GM18520 (cell line): ENCODE data around the gene TMEM14A.
"Not testable (repeated sequence)": the region's sequence is repeated elsewhere in the genome, so short reads cannot be mapped to it uniquely, and the experiment has no call there.

Experiments
- ATAC-seq: cut with Tn5 transposase; IDR thresholded peaks from one replicate; pipeline ENCODE4 v1.9.1; 2021; ENCODE audit not compliant: unreplicated experiment

TMEM14A gene

DNA sequence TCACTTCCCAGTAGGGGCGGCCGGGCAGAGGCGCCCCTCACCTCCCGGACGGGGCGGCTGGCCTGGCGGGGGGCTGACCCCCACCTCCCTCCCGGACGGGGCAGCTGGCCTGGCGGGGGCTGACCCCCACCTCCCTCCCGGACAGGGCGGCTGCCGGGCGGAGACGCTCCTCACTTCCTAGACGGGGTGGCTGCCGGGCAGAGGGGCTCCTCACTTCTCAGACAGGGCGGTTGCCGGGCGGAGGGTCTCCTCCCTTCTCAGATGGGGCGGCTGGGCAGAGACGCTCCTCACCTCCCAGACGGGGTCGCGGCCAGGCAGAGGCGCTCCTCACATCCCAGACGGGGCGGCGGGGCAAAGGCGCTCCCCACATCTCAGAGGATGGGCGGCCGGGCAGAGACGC lies 15.0 kb upstream of the TMEM14A start:
- not testable (repeated sequence) for ATAC-seq

DNA sequence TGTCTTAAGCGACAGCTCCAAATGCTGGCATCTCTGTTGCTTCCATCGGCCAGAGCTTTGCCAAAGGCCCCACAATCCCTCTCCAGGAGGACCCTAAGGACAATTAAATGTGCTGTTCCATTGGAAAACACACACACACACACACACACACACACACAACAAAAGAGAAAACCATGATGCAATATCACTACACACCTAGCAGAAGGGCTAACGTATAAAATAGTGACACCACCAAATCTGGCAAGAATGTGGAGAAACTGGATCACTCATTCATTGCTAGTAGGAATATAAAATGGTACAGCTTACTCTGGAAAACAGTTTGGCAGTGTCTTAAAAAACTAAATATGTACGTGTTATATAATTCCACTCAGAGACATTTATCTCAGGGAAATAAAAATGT lies 13.0 kb upstream of the TMEM14A start:
- no peak for ATAC-seq

GRCh38 chr6:52661551-52661950 lies 9.4 kb upstream of the TMEM14A start:
- ATAC-seq = no peak

DNA sequence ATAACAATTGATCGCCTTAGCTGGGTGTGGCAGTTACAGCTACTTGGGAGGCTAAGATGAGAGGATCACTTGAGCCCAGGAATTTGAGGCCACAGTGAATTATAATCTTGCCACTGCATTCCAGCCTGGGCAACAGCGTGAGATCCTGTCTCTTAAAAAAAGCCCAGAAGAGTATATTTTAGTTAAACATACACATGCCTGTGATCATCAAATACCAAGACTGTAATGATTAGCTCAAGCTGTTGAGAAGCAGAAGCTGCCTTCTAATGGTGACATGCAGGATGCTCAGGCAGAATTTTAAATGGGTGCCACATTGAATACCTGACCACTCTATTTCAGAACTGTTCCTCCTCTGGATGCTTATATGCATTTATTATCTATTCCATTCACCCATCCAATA lies 8.9 kb upstream of the TMEM14A start:
- no peak for ATAC-seq

- no peak for ATAC-seq
These were observed 7.6 kb upstream of the TMEM14A start for GRCh38 chr6:52663120-52663935.

GRCh38 chr6:52663936-52664185 lies 7.1 kb upstream of the TMEM14A start:
- ATAC-seq = no peak

- ATAC-seq = peak; percentile 83
These were observed 6.5 kb upstream of the TMEM14A start for GRCh38 chr6:52664186-52664990.

DNA sequence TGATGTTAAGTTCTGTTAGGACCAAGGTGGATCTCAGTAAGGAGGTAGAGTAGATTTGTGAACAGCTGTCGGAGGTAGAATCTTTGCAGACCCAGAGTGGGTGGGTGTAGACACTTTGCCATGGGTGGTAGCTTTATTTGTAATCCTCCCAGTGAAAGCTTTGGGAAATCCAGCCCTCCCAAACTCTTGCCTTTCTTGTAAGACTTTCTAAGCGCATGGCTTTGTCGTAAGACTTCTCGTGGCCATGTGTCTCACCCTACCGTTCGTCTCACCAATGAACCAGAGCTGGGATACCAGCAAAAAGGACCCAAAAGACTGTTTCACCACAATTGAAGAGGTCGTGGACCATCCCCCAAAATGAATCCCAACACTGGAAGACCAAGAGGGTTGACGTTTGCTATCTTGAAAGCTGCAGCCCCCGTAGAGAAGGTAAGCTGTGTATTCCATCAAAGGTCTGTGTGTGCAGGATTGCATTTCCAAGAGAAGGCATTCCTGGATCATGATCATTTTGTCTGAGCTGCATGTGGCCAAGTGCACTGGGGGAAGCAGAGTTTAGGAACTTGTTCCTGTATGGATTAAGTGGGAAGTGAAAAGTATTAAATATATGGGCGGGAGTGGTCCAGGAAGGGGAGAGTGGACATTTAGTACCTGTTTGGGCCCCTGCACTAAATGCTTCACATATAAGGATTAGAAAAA lies 5.8 kb upstream of the TMEM14A start:
- no peak for ATAC-seq

DNA sequence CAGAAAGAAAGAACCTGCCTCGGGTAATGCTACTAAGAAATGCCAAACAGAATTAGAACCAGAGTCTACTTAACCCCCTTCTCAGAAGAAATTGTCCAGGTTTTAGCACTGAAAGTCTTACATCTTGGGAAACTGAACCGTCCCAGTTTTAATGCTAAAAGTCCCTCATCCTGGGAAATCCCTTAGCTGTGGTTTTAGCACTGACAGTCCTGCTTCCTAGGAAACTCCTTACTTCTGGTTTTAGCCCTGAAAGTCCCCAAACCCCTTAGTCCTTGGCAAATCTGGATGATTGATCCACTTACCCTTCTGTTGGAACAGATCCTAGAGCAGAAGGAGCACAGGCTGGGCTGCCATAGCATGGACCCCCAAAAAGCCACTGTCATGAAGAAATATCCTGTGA lies 4.8 kb upstream of the TMEM14A start:
- ATAC-seq = no peak

GRCh38 chr6:52666523-52666922 lies 4.4 kb upstream of the TMEM14A start:
- no peak for ATAC-seq

DNA sequence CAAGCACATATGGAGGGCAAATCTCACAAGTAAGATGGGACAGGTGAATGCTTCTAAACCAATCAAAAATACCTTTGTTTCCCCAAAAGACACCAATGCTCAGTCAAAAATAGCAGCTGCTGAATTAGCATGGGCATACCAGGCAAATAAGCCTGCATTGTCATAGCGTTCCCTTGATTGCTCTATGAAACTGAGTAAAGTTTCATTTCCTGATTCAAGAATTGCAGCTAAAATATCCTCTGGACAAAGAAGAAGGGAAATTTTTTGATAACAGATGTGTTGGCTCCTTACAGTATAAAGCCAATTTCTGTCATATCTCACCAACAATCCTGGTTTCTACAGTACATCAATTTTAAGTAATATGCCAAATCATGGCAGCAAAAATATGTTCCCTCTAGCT lies 3.3 kb upstream of the TMEM14A start:
- no peak for ATAC-seq

- no peak for ATAC-seq
These were observed 763 bp downstream of the TMEM14A start for GRCh38 chr6:52671676-52672075.

DNA sequence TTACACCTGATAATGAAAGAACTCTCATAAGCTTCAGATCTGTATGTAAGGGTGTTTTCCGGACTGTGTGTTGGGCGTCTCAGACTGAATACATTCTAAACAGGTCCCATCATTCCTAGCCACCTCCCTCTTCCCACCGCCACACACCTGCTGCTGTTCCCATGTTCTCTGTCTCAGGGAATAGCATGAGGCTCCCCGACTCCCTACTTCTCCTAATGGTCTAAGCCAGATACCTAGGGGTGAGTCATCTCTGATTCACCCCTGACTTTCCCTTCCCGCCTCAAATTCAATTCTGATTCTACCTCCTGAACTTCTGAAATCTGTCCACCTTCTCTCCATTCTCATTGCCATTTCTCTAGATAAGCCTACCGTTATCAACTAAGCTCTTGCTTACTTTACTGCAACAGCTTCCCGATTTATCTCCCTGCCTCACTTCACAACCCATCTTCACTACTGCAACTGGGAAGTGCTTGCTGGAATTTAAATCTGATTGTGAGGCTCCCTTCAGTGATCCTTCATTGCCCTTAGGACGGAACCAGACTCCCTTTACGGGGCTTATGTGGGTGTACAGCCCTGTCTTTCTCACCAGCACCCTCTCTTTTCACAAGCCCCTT lies 1.6 kb downstream of the TMEM14A start:
- no peak for ATAC-seq

- no peak for ATAC-seq
These were observed 3.8 kb downstream of the TMEM14A start for GRCh38 chr6:52674666-52675065.

GRCh38 chr6:52675372-52675771 lies 4.5 kb downstream of the TMEM14A start:
- no peak for ATAC-seq

DNA sequence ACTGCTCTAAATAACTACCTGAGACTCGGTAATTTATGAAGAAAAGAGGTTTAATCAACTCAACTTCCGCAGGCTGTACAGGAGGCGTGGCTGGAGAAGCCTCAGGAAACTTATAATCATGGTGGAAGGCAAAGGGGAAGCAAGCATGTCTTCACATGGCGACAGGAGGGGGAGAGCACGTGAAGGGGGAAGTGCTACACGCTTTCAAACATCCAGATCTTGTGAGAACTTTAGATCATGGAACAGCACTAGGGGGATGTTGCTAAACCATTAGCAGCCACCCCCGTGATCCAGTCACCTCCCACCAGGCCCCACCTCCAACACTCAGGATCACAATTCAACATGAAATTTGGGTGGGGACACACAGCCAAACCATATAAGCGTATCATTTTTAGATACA lies 5.7 kb downstream of the TMEM14A start:
- not testable (repeated sequence) for ATAC-seq

GRCh38 chr6:52681416-52681815 lies 10.5 kb downstream of the TMEM14A start:
- no peak for ATAC-seq

DNA sequence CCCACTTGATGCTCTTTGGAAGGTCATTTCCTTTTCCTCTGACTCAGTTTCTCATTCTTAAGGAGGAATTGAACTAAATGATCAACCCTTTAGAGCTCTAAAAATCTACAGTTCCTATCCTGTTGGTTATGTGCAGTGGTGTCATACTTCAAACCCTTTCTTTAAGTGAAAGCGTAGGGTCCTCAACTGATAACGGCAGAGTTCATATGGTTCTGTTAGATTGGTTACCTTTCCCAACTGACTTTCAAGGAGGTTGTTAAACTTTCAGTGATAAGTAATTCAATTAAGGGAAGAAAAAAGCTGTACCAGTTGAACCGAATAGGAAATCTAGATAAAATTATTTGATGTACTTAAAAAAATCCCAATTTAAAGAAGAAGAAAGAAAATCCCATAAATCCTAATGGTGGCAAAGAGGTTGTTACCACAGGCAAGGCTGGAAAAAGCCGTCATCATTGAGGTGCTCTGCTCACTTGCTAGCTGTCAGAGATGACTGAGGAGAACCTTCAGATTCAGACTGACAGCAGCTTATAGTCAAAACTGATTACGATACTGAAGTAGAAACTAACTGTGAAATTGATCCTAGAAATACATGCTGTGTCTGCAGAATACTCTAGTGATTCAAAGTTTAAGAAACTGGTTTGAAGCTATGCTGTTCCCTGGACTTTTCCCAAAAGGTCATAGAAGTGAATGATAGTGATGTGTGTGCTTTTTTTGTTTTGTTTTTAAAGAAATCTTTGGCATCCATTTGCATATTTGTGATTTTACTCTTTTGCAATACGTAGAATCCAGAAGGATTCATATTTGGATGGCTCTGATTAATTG lies 16.2 kb downstream of the TMEM14A start:
- ATAC-seq = no peak

DNA sequence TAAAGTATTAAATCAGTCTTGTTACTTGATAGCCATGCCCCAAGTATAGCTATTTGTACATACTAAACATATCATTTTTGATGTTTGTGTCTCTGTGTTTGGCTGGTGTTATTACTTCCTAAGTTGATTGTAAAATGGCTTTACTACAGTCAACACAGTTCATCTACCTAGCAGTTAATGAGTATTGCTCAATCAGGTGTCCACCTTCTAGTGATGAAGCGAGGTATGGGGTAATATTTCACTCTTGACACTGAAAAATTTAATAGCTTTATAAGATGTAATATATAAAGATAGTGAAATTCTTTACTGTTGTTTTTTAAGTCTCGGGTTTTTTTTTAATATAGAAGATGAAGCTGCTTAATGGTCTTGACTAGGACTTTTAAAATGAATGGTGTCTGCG lies 18.9 kb downstream of the TMEM14A start:
- no peak for ATAC-seq

- no peak for ATAC-seq
These were observed 20.8 kb downstream of the TMEM14A start for GRCh38 chr6:52691718-52692117.

- no peak for ATAC-seq
These were observed 22.9 kb downstream of the TMEM14A start for GRCh38 chr6:52693773-52694172.
